ENCODE data around the gene PSMB1. TPM values are rescaled to one million over a fixed set of nuclear protein-coding genes. Genes with fewer than 3 reads are reported as not detected.
A peak's percentile ranks its signal among the peaks of the same experiment; 100 is the strongest.

Gene PSMB1
- total and polyA plus RNA-seq, 9 of the 15 experiments (the other 6 are each of a cell fraction or from before 2014, with no cell fraction given) = 447 to 2,953 (median 884) TPM

- TF ChIP-seq HMGN3 (IDR thresholded peaks at IDR 0.05; ENCODE audit: borderline replicate concordance, extremely low read depth, insufficient read length, low read depth, low read length) (no peak), ELK3 (CRISPR knock-in tag; IDR thresholded peaks at IDR 0.05) (no peak), E2F4 (CRISPR knock-in tag; IDR thresholded peaks at IDR 0.05; ENCODE audit: low read depth) (peak; percentile 60; the same call in 1 of the 2 replicates), TOE1 (IDR thresholded peaks at IDR 0.05; ENCODE audit: borderline replicate concordance) (peak; percentile 47; the same call in 1 of the 2 replicates), TOE1 (CRISPR knock-in tag; IDR thresholded peaks at IDR 0.05; ENCODE audit: borderline replicate concordance, low read depth) (no peak), E2F8 (IDR thresholded peaks at IDR 0.05; ENCODE audit: low read depth, partially characterized antibody) (peak; percentile 96), NFRKB (IDR thresholded peaks at IDR 0.05; ENCODE audit: low read depth) (peak; percentile 32), KDM5B (IDR thresholded peaks at IDR 0.05; ENCODE audit: insufficient replicate concordance, low read depth, low read length) (peak; percentile 69), ZFX (CRISPR knock-in tag; IDR thresholded peaks at IDR 0.05) (peak; percentile 96), ILK (tag; IDR thresholded peaks at IDR 0.05; ENCODE audit: borderline replicate concordance, low read depth) (no peak), CEBPZ (IDR thresholded peaks at IDR 0.05; ENCODE audit: borderline replicate concordance, low read depth, low read length) (0 out of 2 replicates have a peak, but pooled peaks have one; percentile 53), LCOR (CRISPR knock-in tag; IDR thresholded peaks at IDR 0.05) (no peak; the same call in 1 of the 2 replicates), MYC (IDR thresholded peaks at IDR 0.05; ENCODE audit: low read depth, low read length) (peak; percentile 89), MYC (CRISPR knock-in tag; IDR thresholded peaks at IDR 0.05; ENCODE audit: borderline replicate concordance, low read depth) (0 out of 2 replicates have a peak, but pooled peaks have one; percentile 31), RFX1 (IDR thresholded peaks at IDR 0.05) (peak; percentile 45; the same call in 1 of the 2 replicates), ATF7 (IDR thresholded peaks at IDR 0.05) (peak; percentile 96)
- TF ChIP-seq, protein P1, sequence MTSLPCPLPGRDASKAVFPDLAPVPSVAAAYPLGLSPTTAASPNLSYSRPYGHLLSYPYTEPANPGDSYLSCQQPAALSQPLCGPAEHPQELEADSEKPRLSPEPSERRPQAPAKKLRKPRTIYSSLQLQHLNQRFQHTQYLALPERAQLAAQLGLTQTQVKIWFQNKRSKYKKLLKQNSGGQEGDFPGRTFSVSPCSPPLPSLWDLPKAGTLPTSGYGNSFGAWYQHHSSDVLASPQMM (CRISPR knock-in tag; IDR thresholded peaks at IDR 0.05) = no peak
Observed at GRCh38 chr6:170554013-170554795, 1.1 kb upstream of the PSMB1 start, which contains the start of gene TBP (continued).

Data from K562 (cell line).